Karpas-422 (cell line): ENCODE data around the gene DENND2D. TPM values are rescaled to one million over a fixed set of nuclear protein-coding genes. Genes with fewer than 3 reads are reported as not detected.

ENCODE experiments used
- DNase-seq: peaks from one replicate; pipeline ENCODE4 v3.0.0-alpha.2; 2015
- H2AFZ ChIP-seq: fragments of 200-600 bp; sonication (generic); 2 replicates; pipeline ENCODE4 v1.6.1; 2014; ENCODE audit warnings: antibody characterized with exemption, low read length, mixed read lengths
- H3K27ac ChIP-seq: fragments of 200-600 bp; sonication (generic); 2 replicates; pipeline ENCODE4 v1.5.1; 2014; ENCODE audit warnings: mild to moderate bottlenecking, low read length, moderate library complexity
- H3K27me3 ChIP-seq: fragments of 200-600 bp; sonication (generic); 2 replicates; pipeline ENCODE4 v1.6.1; 2014; ENCODE audit warnings: low read length, mixed read lengths
- H3K36me3 ChIP-seq: fragments of 200-600 bp; sonication (generic); 2 replicates; pipeline ENCODE4 v1.6.1; 2014; ENCODE audit warnings: low read length, mixed read lengths; ENCODE audit not compliant: insufficient read depth
- H3K4me1 ChIP-seq: fragments of 200-600 bp; sonication (generic); 2 replicates; pipeline ENCODE4 v1.6.1; 2014; ENCODE audit warnings: mild to moderate bottlenecking, low read length, mixed read lengths
- H3K4me2 ChIP-seq: fragments of 200-600 bp; sonication (generic); 2 replicates; pipeline ENCODE4 v1.6.1; 2014; ENCODE audit warnings: low read length, low read depth, mild to moderate bottlenecking; ENCODE audit not compliant: poor library complexity, severe bottlenecking
- H3K4me3 ChIP-seq: fragments of 200-600 bp; sonication (generic); 2 replicates; pipeline ENCODE4 v1.5.1; 2014; ENCODE audit warnings: mild to moderate bottlenecking, antibody characterized with exemption, low read length, mixed read lengths
- H3K79me2 ChIP-seq: fragments of 200-600 bp; sonication (generic); 2 replicates; pipeline ENCODE4 v1.6.1; 2014; ENCODE audit warnings: mild to moderate bottlenecking, low read length, mixed read lengths
- H3K9ac ChIP-seq: fragments of 200-600 bp; sonication (generic); 2 replicates; pipeline ENCODE4 v1.6.0; 2014; ENCODE audit warnings: low read length
- H3K9me2 ChIP-seq: fragments of 200-600 bp; sonication (generic), shearing (Covaris generic); replicated peaks from 2 replicates; pipeline ENCODE4 v1.6.0; 2014; ENCODE audit warnings: mild to moderate bottlenecking, low read length, moderate library complexity; ENCODE audit not compliant: insufficient read depth
- H3K9me3 ChIP-seq: fragments of 300-700, 200-600 bp; sonication (generic); 2 replicates; pipeline ENCODE4 v1.6.1; 2014; ENCODE audit warnings: low read length, mixed read lengths
- H4K20me1 ChIP-seq: fragments of 200-600 bp; sonication (generic); 2 replicates; pipeline ENCODE4 v1.6.1; 2014; ENCODE audit warnings: mild to moderate bottlenecking, antibody characterized with exemption, low read length, low read depth; ENCODE audit not compliant: insufficient read depth
- total RNA-seq: library from RNA; depleted of rRNA; stranded (reverse); fragments of >200 nt; shearing (Covaris generic); gene quantifications from 2 replicates; pipeline ENCODE4 v1.2.3, GENCODE V29; 2014; ENCODE audit warnings: low replicate concordance; rRNA removed

Gene DENND2D
- 80.2 and 90.9 TPM in 2 replicates for total RNA-seq

GRCh38 chr1:111199881-111200801 is at the start of gene DENND2D:
TSS of gene DENND2D (minus strand) at chr1:111200646. CDS start at chr1:111200459, 187 bp downstream.
- Histone ChIP-seq H3K4me3 (no peak within 1 kb of the TSS), H4K20me1 (no peaks in the 10 kb centered on the region), H3K79me2 (peaks cover 34% of the 10 kb centered on the region), H3K9me2 (no peaks in the 10 kb centered on the region), H3K36me3 (peaks cover 16% of the 10 kb centered on the region; the same call in 1 of the 2 replicates), H3K9ac (no peak within 1 kb of the TSS), H3K4me2 (no peak within 1 kb of the TSS), H3K4me1 (peaks cover 63% of the 10 kb centered on the region), H3K9me3 (no peaks in the 10 kb centered on the region), H3K27me3 (no peaks in the 10 kb centered on the region), H2AFZ (no peak within 1 kb of the TSS), H3K27ac (peak within 1 kb of the TSS; percentile 88)
- DNase-seq = no peak

DNA sequence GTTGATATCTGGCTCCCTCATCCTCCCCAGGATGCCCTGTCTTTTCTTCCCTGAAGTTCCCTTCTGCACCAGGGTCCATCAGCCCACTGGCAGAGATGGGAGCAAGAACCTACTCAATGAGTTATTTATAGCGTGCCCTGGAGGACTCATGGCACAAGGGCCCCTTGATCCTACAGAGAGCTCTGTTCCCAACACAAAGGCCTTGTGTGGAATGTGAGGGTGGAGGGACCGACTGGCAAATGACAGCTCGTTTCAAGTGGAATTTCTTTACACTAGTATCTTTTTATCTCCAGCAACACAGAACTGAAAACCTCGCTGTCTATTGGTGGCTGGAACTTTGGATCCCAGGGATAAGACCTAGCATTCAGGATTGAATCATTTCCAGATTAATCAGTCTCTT is 49.5 kb upstream of the DENND2D start:
- Histone ChIP-seq H4K20me1 (no peaks in the 10 kb centered on the region), H3K9ac (no peak overlapping the region), H3K4me2 (no peak overlapping the region), H3K9me3 (no peaks in the 10 kb centered on the region), H3K79me2 (no peaks in the 10 kb centered on the region), H3K4me3 (no peak overlapping the region), H3K27ac (no peak overlapping the region), H3K4me1 (peaks cover 3% of the 10 kb centered on the region), H3K36me3 (no peaks in the 10 kb centered on the region), H3K9me2 (no peaks in the 10 kb centered on the region), H3K27me3 (no peaks in the 10 kb centered on the region), H2AFZ (no peak overlapping the region)
- no peak for DNase-seq

- Histone ChIP-seq H4K20me1 (no peaks in the 10 kb centered on the region), H3K4me2 (no peak overlapping the region), H3K27me3 (no peaks in the 10 kb centered on the region), H3K9me3 (no peaks in the 10 kb centered on the region), H3K79me2 (no peaks in the 10 kb centered on the region), H2AFZ (no peak overlapping the region), H3K27ac (no peak overlapping the region), H3K4me1 (peaks cover 5% of the 10 kb centered on the region), H3K4me3 (no peak overlapping the region), H3K9me2 (no peaks in the 10 kb centered on the region), H3K36me3 (no peaks in the 10 kb centered on the region), H3K9ac (no peak overlapping the region)
- DNase-seq = no peak
Observed at GRCh38 chr1:111247125-111247838, 46.8 kb upstream of the DENND2D start.

- H3K79me2 ChIP-seq = no peaks in the 10 kb centered on the region
Observed at GRCh38 chr1:111242805-111243523, 42.5 kb upstream of the DENND2D start.

GRCh38 chr1:111241797-111242196 is 41.4 kb upstream of the DENND2D start:
- Histone ChIP-seq H3K27ac (no peak overlapping the region), H4K20me1 (no peaks in the 10 kb centered on the region), H3K4me2 (no peak overlapping the region), H3K9me3 (no peaks in the 10 kb centered on the region), H2AFZ (no peak overlapping the region), H3K9ac (no peak overlapping the region), H3K4me1 (peaks cover 5% of the 10 kb centered on the region), H3K79me2 (no peaks in the 10 kb centered on the region), H3K27me3 (no peaks in the 10 kb centered on the region), H3K9me2 (no peaks in the 10 kb centered on the region), H3K36me3 (no peaks in the 10 kb centered on the region), H3K4me3 (no peak overlapping the region)
- DNase-seq = no peak

More at GRCh38 chr1:111242805-111243523, 42.5 kb upstream of the DENND2D start:
- H3K9me3 ChIP-seq = no peaks in the 10 kb centered on the region
- H4K20me1 ChIP-seq = no peaks in the 10 kb centered on the region
- DNase-seq = no peak
- H3K9me2 ChIP-seq = no peaks in the 10 kb centered on the region
- no peak overlapping the region for H3K4me3 ChIP-seq
- no peak overlapping the region for H2AFZ ChIP-seq
- no peak overlapping the region for H3K27ac ChIP-seq
- peaks cover 5% of the 10 kb centered on the region for H3K4me1 ChIP-seq
- H3K36me3 ChIP-seq = no peaks in the 10 kb centered on the region
- no peak overlapping the region for H3K9ac ChIP-seq
- no peak overlapping the region for H3K4me2 ChIP-seq
- no peaks in the 10 kb centered on the region for H3K27me3 ChIP-seq

- no peaks in the 10 kb centered on the region for H3K9me2 ChIP-seq
- no peaks in the 10 kb centered on the region for H3K79me2 ChIP-seq
- no peak for DNase-seq
- no peak overlapping the region for H3K27ac ChIP-seq
- H3K9me3 ChIP-seq = no peaks in the 10 kb centered on the region
- no peak overlapping the region for H2AFZ ChIP-seq
- no peaks in the 10 kb centered on the region for H3K36me3 ChIP-seq
- H3K4me1 ChIP-seq = no peaks in the 10 kb centered on the region
- H3K4me2 ChIP-seq = no peak overlapping the region
- no peak overlapping the region for H3K4me3 ChIP-seq
- H3K27me3 ChIP-seq = no peaks in the 10 kb centered on the region
- no peak overlapping the region for H3K9ac ChIP-seq
- H4K20me1 ChIP-seq = no peaks in the 10 kb centered on the region
Observed at GRCh38 chr1:111238056-111238795, 37.8 kb upstream of the DENND2D start.

DNA sequence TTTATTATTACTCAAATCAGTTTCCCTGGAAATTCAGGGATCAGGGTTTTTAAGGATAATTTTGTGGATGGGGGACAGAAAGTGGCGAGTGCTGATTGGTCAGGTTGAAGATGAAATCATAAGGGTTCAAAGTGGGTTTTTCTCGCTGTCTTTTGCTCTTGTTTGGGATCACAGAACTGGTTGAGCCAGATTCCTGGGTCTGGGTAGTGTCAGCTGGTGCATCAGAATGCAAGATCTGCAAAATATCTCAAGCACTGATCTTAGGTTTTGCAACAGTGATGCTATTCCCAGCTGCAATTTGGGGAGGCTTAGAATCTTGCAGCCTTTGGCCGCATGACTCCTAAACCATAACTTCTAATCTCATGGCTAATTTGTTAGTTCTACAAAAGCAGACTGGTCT is 36.4 kb upstream of the DENND2D start:
- no peaks in the 10 kb centered on the region for H3K36me3 ChIP-seq
- no peak overlapping the region for H2AFZ ChIP-seq
- no peak overlapping the region for H3K27ac ChIP-seq
- H3K4me1 ChIP-seq = no peaks in the 10 kb centered on the region
- H3K9ac ChIP-seq = no peak overlapping the region
- DNase-seq = no peak
- H3K9me2 ChIP-seq = no peaks in the 10 kb centered on the region
- H3K9me3 ChIP-seq = no peaks in the 10 kb centered on the region
- no peaks in the 10 kb centered on the region for H3K27me3 ChIP-seq
- no peak overlapping the region for H3K4me3 ChIP-seq
- no peak overlapping the region for H3K4me2 ChIP-seq
- H4K20me1 ChIP-seq = no peaks in the 10 kb centered on the region
- no peaks in the 10 kb centered on the region for H3K79me2 ChIP-seq
